HG03108 (cell line): ENCODE data around the gene ZNF256.

Experiments used
- ATAC-seq: cut with Tn5 transposase; IDR thresholded peaks from one replicate; pipeline ENCODE4 v1.9.1; 2021; ENCODE audit warnings: moderate library complexity; ENCODE audit not compliant: unreplicated experiment

The ZNF256 gene

DNA sequence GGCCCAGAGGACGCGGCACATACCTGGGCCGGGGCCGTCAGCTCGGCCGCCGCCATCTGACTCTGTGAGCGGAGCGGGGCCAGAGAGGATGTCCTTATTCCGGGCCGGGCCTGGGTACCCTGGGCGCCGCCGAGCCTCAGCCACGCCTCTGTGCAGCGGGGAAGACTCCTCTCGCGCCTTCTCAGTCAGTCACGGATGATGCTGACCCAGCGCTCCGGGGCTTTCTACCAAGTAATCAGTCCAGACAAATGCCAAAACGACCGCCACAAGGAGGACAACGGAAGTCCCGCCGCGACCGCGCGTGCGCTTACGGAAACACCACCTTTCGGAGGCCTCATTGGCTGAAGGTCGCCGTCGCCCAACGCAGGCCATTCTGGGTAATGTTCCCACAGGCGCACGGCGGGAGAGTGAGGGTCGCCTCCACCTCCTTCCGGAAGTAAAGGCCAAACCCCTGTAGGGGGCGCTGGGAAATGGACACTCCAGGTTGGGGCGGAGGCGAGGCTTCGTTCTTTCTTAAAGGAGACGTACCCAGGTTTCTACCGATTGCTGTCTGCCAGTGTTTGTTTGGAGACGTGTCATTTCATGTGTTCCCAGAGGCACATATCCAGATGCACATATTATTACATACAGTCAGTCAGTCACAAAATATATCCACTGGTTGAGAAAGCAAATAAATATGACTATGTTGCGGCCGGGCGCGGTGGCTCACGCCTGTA, at the start of gene ZNF256:
TSS of gene ZNF256 (minus strand) at position 288 of the 716 bp plus-strand sequence. CDS start at position 56, 232 bp downstream.
- ATAC-seq, result peak; percentile 77

DNA sequence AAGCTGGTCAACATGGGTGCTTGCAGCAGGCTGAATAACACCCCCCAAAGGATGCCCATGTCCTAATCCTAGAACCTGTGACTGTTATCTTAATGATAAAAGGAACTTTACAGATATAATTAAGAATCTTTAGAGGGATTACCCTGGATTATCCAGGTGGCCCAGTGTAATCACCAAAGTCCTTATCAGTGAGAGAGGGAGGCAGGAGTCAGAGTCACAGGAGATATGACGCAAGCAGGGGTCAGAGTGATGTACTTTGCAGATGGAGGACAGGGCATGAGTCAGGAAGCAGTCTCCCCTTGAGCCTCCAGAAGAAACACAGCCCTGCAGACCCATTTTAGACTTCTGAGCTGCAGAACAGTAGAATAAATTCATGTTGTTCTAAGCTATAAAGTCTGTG, 45.3 kb upstream of the ZNF256 start:
- no peak for ATAC-seq

DNA sequence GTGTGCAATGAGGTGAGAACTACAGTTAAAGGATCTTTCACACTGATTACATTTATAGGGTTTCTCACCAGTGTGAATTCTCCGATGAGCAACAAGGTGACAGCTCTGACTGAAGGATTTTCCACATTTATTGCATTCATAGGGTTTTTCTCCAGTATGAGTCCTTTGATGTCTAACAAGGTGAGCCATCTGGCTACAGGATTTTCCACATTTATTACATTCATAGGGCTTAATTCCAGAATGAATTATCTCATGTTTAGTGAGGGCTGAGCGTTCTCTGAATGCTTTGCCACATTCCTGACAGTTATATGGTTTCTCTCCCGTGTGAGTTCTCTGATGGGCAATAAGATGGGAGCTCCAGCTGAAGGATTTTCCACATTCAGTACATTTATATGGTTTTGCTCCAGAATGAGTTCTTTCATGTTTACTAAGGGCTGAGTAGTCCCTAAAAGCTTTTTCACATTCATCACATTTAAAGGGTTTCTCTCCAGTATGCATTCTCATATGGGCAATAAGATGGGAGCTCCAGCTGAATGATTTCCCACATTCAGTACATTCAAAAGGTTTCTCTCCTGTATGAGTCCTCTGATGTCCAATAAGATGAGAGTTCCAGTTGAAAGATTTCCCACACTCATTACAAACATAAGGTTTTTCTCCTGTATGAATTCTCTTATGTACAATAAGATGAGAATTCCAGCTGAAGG, 31.2 kb upstream of the ZNF256 start:
- no peak for ATAC-seq

DNA sequence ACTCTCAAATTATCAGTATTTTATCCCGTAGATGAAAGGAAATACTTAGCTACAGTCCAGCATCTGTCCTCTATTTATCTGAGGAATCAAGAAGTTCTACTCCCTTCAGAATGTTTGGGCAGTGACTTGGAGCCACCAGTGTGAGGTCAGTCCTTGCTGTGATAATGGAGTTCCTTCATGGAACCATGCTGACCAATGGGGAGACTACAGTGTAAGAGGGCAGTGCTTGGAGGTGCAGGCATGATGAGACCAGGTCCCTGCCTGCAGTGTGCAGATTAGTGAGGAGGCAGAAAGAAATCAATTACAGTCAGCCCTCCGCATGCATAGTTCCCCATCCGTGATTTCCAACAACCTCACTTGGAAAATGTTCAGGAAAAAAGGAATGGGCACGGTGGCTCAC, 26.9 kb upstream of the ZNF256 start, which contains the start of gene C19orf18:
TSS of gene C19orf18 (minus strand) at position 101 of the 400 bp plus-strand sequence. CDS start 102 bp downstream, outside the sequence.
- no peak for ATAC-seq

DNA sequence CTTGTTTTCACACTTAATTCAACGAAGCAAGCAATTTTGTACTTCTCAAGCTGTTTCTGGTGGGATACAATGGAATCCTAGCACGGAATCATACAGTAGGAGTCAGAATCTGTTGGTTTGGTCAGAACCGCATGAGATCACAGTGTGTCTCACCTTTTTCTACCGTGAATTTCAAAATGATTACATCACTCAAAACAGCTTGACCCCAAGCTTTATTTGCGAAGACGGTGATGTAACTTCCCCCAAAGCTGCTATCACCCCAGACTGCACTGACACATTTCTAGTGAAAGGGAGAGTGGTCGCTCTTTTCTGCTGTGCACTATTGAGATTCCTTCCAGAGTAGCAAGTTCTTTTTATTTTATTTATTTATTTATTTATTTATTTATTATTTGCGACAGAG, 17.3 kb upstream of the ZNF256 start:
- no peak for ATAC-seq

DNA sequence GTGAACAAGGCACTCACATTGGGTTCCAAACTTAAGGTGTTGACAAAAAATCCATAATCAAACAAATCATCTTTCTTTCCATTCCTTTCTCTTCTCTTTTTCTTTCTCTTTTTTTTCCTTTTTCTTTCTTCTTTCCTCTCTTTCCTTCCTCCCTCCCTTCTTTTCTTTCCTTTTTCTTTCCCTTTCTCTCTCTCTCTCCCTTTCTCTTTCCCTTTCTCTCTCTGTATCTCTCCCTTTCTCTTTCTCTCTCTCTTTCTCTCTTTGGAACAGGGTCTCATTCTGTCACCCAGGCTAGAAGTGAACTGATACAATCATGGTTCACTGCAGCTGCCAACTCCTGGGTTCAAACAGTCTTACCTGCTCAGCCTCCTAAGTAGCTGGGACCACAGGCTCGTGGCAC, 14.3 kb upstream of the ZNF256 start:
- no peak for ATAC-seq

DNA sequence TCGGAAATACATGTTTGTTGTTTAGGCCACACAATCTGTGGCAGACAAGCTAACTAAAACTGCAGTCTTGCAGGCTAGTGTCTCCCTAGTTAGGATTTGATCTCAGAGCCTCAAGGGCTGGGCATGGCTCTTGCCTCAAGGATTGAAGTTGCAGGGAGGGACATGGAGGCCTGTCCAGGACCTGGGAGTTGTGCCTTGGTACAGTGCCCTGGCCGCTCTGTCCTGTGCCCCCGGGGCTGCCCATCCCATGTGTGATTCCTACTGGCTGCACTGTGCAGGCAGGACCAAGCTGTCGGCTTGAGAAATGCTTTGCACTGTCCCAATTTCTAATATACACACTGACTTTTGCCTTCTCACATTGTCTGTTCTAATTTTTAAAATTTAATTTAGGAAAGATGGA, 7.5 kb upstream of the ZNF256 start:
- ATAC-seq, result no peak

DNA sequence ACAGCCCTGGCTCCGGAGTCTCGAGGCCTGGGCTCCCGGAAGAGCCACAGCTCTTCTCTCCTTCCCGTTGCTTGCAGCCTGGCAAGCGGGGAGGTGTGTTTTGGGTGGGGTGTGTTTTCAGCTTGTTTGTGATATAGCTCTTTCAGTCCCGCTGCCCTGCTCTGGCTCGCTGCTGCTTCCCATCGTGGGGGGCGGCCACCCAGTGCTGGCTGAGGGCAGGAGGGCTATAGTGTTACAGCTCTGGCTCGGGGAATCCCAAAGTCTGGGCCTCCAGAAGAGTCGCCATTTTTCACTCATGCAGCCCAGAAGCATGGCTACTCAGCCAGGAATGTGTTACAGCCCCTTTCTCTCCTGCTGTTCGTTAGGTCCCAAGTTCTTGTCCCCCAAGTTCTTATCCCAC, 2.2 kb upstream of the ZNF256 start:
- no peak for ATAC-seq

DNA sequence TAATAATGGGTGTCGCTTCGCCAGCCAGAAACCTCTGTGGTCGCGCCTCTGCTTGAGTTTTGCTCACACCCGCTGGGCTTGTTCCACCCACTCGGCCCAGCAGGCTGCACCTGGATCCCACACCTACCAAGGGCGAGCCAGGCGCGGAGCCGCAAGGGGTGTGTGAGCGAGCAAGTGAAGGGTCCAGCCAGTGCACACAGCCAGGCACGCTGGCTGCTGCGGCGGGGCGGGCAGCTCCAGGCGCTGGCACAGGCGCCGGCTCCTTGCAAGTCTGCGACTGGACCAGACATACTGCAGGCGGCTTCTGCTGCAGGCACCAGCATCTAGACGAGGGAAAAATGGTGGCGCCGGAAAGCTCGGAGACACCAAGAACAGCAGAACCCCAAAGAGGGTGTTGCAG, 1.8 kb upstream of the ZNF256 start:
- ATAC-seq, result no peak

DNA sequence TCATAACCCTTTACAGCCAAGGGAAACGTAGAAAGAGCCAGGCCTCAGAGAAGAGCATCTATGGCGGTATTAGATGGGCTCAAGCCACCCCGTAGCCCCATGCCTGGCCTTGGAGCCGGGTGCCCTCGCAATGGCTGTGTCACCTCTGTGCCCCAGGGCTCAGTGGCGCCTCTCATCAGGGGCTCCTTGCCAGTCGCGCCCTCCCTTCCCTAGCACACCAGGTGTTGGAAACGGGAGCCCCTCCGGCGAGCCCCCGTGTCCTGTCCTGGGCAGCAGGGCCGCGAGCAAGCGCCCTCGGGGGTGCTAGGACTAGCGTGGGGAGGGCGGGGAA, 453 bp downstream of the ZNF256 start:
- ATAC-seq, result no peak

DNA sequence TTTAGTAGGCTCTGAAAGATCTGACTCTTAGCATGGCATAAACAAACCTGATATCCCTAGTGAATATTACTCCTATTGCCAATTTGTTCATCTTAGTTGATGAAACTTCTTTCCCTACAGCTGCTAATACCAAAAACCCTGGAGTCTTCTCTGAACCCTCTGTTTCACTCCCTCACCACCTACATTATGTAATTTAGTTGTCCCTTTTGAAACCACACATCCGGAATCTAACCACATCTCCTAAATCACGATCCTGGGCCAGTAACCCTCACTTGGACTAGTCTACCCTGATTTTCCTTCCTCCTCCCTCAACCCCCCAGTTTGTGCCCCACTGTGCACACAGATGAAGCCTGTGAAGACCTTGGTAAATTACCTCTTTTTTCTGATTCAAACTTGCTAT, 1.2 kb downstream of the ZNF256 start:
- no peak for ATAC-seq

DNA sequence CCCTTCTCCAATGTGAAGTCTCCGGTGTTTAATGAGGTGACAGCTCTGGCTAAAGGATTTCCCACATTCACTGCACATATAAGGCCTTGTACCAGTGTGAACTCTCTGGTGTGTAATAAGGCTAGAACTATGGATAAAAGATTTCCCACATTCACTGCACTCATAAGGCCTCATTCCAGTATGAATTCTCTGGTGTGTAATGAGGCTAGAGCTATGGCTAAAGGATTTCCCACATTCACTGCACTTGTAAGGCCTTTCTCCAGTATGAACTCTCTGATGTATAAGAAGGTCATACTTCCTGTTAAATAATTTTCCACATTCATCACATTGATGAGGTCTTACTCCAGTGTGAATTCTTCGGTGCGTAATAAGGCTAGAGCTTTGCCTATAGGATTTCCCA, 5.9 kb downstream of the ZNF256 start:
- no peak for ATAC-seq

DNA sequence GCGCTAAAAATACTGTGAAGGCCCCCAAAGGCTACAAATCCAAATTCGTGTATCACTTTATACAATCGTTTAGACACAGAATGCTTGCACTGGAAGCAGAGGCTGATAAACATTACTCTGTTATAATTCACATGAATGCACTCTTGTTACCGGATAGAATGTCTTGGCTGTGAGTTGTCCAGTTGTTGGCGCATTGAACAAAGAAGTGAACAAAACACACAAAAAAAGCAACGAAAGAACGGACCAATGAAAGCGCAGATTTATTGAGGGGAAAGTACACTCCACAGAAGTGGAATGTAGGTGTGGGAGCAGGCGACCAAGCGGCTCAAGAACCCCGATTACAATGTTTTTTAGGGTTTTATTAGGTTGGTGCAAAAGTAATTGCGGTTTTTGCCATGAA, 11.8 kb downstream of the ZNF256 start:
- no peak for ATAC-seq

DNA sequence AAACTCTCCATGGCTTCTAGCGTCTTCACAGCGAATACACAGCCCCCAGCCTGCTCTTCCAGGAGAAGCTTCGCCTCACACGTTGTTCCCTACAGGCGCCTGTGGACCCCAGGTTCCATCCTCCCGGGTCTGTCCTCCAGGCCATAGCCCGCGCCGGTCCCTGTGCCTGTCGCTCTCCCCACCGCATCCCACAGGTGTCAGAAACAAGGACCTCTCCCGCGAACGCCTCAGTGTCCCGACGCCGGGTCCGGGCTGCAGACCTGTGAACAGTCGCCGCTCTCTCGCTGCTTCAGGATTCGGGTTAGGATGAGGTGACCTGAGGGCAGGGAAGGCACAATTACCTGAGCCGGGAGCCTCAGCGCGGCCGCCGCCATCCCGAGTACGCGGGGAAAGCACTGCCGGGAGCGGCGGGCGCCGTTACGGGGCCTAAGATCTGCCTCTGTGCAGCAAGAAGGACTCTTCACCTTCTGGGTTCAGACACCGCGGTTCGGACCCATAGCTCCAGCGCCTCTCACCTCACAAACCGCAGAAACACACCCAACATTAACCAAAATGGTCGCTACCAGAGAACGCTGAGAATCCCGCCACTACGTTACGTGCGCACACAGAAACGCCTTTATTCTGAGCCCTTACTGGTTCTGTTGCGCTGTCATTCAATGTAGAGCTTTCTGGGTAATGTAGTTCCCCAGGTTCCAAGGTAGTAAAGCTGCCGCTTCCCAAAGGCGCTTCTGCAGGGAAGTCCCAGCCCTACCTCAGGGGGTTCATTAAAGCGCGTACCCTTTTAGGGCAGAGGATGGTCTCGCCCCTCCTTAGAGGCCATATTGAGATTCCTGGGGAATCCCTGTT, 12.5 kb downstream of the ZNF256 start, which contains the start of gene ZNF418:
TSS of gene ZNF418 (minus strand) at position 583 of the 846 bp plus-strand sequence. CDS start 1,580 bp downstream, outside the sequence.
- ATAC-seq, result peak; percentile 69

DNA sequence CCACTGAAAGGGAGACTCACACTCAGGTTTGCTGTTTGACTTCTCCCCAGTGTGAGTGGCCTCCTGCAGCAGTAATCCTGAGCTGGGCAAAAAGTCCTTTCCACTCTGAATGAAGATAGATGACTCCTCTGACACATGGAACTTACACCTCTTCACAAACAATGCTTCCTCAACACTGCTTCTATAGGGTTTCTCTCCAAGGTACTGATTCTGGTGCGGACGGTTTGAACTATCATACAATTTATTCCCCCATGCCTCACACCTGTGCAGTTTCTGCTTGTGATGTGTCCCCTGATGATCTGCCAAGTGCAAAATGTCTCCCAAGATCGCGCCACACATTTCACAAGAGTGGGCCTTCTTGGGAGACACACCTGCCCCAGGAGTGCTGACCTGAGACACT, 19.9 kb downstream of the ZNF256 start:
- no peak for ATAC-seq

DNA sequence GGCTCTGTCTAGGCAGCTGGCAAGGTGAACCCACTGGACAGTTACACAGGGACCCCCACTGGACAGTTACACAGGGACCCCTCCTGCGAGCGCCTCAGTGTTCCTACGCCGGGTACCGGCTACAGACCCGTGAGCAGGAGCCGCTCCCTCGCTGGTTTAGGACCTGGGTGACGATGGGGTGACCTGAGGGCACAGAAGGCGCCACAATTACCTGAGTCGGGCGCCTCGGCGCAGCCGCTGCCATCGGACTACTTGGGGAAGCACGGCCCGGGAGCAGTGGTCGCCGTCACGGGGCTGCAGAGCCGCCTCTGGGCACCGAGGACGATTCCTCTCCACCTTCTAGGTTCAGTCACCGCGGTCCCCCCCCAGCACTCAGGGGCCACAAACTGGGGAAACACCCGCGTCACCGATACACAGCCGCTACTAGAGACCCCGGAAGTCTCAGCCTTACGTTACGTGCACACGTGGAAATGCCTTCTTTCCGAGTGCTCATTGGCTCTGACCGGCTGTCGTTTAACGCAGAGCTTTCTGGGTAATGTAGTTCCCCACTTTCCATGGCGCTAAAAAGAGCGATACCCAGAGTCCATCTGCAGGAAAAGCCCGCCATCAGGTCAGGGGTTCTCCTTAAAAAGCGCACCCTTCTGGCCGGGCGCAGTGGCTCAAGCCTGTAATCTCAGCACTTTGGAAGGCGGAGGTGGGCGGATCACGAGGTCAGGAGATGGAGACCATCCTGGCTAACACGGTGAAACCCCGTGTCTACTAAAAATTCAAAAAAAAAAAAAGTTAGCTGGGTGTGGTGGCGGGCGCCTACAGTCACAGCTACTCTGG, 31.1 kb downstream of the ZNF256 start, which contains the start of gene ZNF417:
TSS of gene ZNF417 (minus strand) at position 425 of the 828 bp plus-strand sequence. CDS start at position 244, 181 bp downstream.
- peak; percentile 99 for ATAC-seq

DNA sequence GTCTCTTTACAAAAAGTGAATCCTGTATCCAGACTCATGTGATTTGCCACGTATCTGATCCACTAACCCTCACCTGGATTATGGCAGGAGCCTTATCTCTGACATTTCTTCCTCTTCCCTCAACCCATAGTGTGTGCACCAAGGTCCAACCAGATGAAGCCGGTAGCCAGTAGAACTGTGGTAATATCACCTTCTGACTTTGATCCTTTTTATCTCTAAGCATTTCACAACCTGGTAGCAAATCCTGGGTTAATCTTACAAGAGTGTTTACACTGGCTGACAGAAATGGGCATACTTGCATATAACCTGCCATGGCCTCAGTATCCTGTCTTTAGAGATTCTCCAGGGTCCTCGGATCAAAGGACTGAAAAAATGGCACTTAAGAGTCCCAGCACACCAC, 33.0 kb downstream of the ZNF256 start:
- ATAC-seq, result no peak

DNA sequence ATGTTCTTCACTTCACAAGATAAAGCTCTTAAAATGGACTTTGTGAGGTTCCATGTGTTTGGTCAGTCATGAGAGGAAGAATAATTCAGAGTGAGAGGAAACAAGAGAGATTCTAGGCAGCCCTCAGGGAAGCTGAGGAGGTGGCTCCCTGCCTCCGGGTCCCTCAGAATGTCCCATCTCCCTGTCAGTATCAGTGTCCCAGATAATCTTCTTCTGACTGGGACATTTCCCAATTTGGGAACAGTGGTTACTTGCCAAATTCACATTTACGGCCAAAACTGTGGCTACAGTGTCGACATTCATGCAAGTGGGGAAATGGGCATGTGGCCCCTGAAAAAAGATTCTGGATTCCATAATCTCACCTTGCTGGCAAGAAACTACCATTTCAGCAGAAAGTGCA, 40.1 kb downstream of the ZNF256 start:
- ATAC-seq, result no peak

DNA sequence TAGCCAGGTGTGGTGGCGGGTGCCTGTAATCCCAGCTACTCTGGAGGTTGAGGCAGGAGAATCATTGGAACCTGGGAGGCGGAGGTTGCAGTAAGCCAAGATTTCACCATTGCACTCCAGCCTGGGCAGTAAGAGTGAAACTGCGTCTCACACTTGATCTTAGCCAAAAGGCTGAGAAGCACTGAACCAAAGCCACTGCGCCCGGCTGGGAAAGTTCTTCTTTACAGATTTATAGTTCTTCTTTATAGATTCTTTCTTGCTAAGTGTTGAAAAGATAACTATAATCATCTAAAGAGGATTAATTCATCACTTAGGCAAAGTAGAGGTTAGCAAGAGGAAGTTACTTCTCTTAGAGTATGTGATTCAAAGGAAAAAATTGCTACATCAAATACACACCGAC, 42.2 kb downstream of the ZNF256 start:
- no peak for ATAC-seq

DNA sequence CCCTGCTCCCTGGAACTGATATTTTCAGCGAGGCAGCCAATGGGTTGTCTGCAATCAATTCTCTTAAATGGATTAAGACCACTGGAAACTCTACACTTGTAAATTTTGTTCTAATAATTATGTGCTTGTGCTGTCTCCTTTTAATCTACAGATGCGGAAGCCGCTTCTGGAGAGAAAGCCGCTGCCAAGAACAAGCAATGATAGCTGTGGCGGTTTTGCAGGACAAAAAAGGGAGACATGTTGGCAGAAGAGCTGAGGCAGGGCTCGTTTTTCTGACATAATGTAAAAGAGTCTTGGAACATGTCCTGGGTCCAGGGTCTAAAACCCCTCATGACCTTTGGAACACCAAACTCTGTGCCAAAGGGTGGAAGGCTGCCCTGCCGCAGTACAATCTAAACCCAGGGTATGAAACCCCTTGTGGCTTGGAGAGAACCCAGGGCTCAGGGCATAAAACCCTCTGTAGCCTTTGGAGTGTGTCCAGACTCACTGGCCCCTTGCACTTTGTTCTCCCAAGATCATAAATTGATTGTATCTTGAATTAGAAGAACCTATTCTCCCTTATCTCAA, 43.8 kb downstream of the ZNF256 start:
- ATAC-seq, result no peak
